HEK293T (cell line): Measurements from ENCODE around the gene CBARP.

Experiments
- ARNT ChIP-seq: fragments of 450-650 bp; IDR thresholded peaks from 2 replicates; pipeline ENCODE4 v1.6.1; 2017; ENCODE audit warnings: mild to moderate bottlenecking
- BHLHE40 ChIP-seq: fragments of 450-650 bp; IDR thresholded peaks from 2 replicates; pipeline ENCODE4 v1.6.1; 2016; ENCODE audit warnings: mild to moderate bottlenecking, moderate library complexity, borderline replicate concordance
- FOXM1 ChIP-seq: fragments of 450-650 bp; IDR thresholded peaks from 2 replicates; pipeline ENCODE4 v1.6.1; 2017; ENCODE audit warnings: mild to moderate bottlenecking, borderline replicate concordance
- SP1 ChIP-seq: fragments of 450-650 bp; IDR thresholded peaks from 2 replicates; pipeline ENCODE4 v1.6.1; 2017
- TARDBP ChIP-seq: fragments of 450-650 bp; IDR thresholded peaks from 2 replicates; pipeline ENCODE4 v1.6.1; 2016

GRCh38 chr19:1226522-1227303 lies 11.1 kb downstream of the CBARP start:
- TF ChIP-seq SP1 (no peak), ARNT (no peak), FOXM1 (no peak), BHLHE40 (no peak), TARDBP (no peak)
